RPMI8226 (cell line): ENCODE measurements around the gene LEKR1.

Source experiments
- DNase-seq: peaks from one replicate; pipeline ENCODE4 v3.0.0-alpha.2; 2015

The LEKR1 gene

GRCh38 chr3:156997351-156997750 is 171.2 kb downstream of the LEKR1 start:
- DNase-seq, result peak; percentile 41

- no peak for DNase-seq
These were observed 175.2 kb downstream of the LEKR1 start for GRCh38 chr3:157001221-157001957.

- DNase-seq, result no peak
These were observed 195.5 kb downstream of the LEKR1 start for GRCh38 chr3:157021679-157022078.

GRCh38 chr3:157023226-157023625 is 197.1 kb downstream of the LEKR1 start:
- DNase-seq, result no peak

- no peak for DNase-seq
These were observed 199.9 kb downstream of the LEKR1 start for GRCh38 chr3:157026091-157026490.

- DNase-seq, result no peak
These were observed 201.9 kb downstream of the LEKR1 start for GRCh38 chr3:157027861-157028745.

GRCh38 chr3:157029365-157029790 is 203.2 kb downstream of the LEKR1 start:
- DNase-seq, result no peak

GRCh38 chr3:157030712-157031111 is 204.6 kb downstream of the LEKR1 start:
- DNase-seq, result no peak

GRCh38 chr3:157033001-157033400 is 206.8 kb downstream of the LEKR1 start:
- DNase-seq, result no peak

- DNase-seq, result no peak
These were observed 214.3 kb downstream of the LEKR1 start for GRCh38 chr3:157040456-157040855.

- no peak for DNase-seq
These were observed 216.1 kb downstream of the LEKR1 start for GRCh38 chr3:157042226-157042625.

GRCh38 chr3:157043771-157044170 is 217.6 kb downstream of the LEKR1 start:
- no peak for DNase-seq

- no peak for DNase-seq
These were observed 219.2 kb downstream of the LEKR1 start for GRCh38 chr3:157045238-157045850.

- DNase-seq, result no peak
These were observed 220.4 kb downstream of the LEKR1 start for GRCh38 chr3:157046520-157046919.

GRCh38 chr3:157051055-157051454 is 224.9 kb downstream of the LEKR1 start:
- DNase-seq, result no peak

GRCh38 chr3:157051591-157051990 is 225.4 kb downstream of the LEKR1 start:
- no peak for DNase-seq

GRCh38 chr3:157056035-157056434 is 229.9 kb downstream of the LEKR1 start:
- DNase-seq, result no peak

- no peak for DNase-seq
These were observed 232.4 kb downstream of the LEKR1 start for GRCh38 chr3:157058392-157059071.

- DNase-seq, result no peak
These were observed 233.0 kb downstream of the LEKR1 start for GRCh38 chr3:157059181-157059580.

GRCh38 chr3:157059661-157060060 is 233.5 kb downstream of the LEKR1 start:
- no peak for DNase-seq

GRCh38 chr3:157061265-157061664 is 235.1 kb downstream of the LEKR1 start:
- no peak for DNase-seq

- no peak for DNase-seq
These were observed 237.3 kb downstream of the LEKR1 start for GRCh38 chr3:157063469-157063868.

GRCh38 chr3:157063926-157064325 is 237.8 kb downstream of the LEKR1 start:
- DNase-seq, result no peak
